Osteoblast (primary cell): ENCODE results near the gene ENPP7. TPM values are rescaled to one million over a fixed set of nuclear protein-coding genes. Genes with fewer than 3 reads are reported as not detected.

Experiments used
- DNase-seq: peaks from one replicate; pipeline ENCODE4 v3.0.0; 2011; ENCODE audit warnings: low spot score, mixed read lengths; ENCODE audit not compliant: insufficient read length; ENCODE audit errors: missing footprints
- H2AFZ ChIP-seq: 2 replicates; pipeline ENCODE4 v1.6.0; 2011; ENCODE audit warnings: mild to moderate bottlenecking, low read length
- H3K27ac ChIP-seq: 2 replicates; pipeline ENCODE4 v1.5.1; 2011; ENCODE audit warnings: mild to moderate bottlenecking, low read depth, low read length, moderate library complexity
- H3K27me3 ChIP-seq: 2 replicates; pipeline ENCODE4 v1.6.0; 2012; ENCODE audit warnings: mild to moderate bottlenecking, control low read depth, inconsistent platforms, low read length, moderate library complexity; ENCODE audit not compliant: insufficient read depth
- H3K36me3 ChIP-seq: 2 replicates; pipeline ENCODE4 v1.5.1; 2011; ENCODE audit warnings: mild to moderate bottlenecking, low read length, control low read depth, moderate library complexity; ENCODE audit not compliant: insufficient read depth
- H3K4me1 ChIP-seq: 2 replicates; pipeline ENCODE4 v1.5.1; 2011; ENCODE audit warnings: mild to moderate bottlenecking, low read length, control low read depth, moderate library complexity; ENCODE audit not compliant: insufficient read depth
- H3K4me2 ChIP-seq: 2 replicates; pipeline ENCODE4 v1.6.0; 2011; ENCODE audit warnings: mild to moderate bottlenecking, low read length; ENCODE audit not compliant: insufficient read depth
- H3K4me3 ChIP-seq: fragments of 200-600 bp; sonication (generic); 3 replicates; pipeline ENCODE4 v1.5.1; 2012; ENCODE audit warnings: mild to moderate bottlenecking, low read length, inconsistent platforms; ENCODE audit not compliant: insufficient read depth
- H3K79me2 ChIP-seq: 2 replicates; pipeline ENCODE4 v1.6.0; 2012; ENCODE audit warnings: mild to moderate bottlenecking, low read length, control low read depth, inconsistent platforms; ENCODE audit not compliant: insufficient read depth
- H3K9me3 ChIP-seq: 2 replicates; pipeline ENCODE4 v1.5.1; 2011; ENCODE audit warnings: low read depth, low read length, control low read depth
- H4K20me1 ChIP-seq: 2 replicates; pipeline ENCODE4 v1.6.0; 2012; ENCODE audit warnings: mild to moderate bottlenecking, low read length, control low read depth; ENCODE audit not compliant: insufficient read depth
- small RNA-seq: library from RNA; depleted of rRNA; stranded (forward); fragments of <200 nt; gene quantifications from one replicate; pipeline ENCODE3, GENCODE V24; 2012
- total RNA-seq: library from RNA; depleted of rRNA; stranded (reverse); fragments of >200 nt; gene quantifications from 2 replicates; pipeline ENCODE4 v1.2.3, GENCODE V29; 2012
- TF ChIP-seq, protein P1 (sequence below): IDR thresholded peaks from 2 replicates; pipeline ENCODE4 v1.5.1; 2011; ENCODE audit warnings: mild to moderate bottlenecking, low read depth, low read length, moderate library complexity; ENCODE audit errors: extremely low read depth

The ENPP7 gene
- total RNA-seq, 1 donor = not detected

DNA sequence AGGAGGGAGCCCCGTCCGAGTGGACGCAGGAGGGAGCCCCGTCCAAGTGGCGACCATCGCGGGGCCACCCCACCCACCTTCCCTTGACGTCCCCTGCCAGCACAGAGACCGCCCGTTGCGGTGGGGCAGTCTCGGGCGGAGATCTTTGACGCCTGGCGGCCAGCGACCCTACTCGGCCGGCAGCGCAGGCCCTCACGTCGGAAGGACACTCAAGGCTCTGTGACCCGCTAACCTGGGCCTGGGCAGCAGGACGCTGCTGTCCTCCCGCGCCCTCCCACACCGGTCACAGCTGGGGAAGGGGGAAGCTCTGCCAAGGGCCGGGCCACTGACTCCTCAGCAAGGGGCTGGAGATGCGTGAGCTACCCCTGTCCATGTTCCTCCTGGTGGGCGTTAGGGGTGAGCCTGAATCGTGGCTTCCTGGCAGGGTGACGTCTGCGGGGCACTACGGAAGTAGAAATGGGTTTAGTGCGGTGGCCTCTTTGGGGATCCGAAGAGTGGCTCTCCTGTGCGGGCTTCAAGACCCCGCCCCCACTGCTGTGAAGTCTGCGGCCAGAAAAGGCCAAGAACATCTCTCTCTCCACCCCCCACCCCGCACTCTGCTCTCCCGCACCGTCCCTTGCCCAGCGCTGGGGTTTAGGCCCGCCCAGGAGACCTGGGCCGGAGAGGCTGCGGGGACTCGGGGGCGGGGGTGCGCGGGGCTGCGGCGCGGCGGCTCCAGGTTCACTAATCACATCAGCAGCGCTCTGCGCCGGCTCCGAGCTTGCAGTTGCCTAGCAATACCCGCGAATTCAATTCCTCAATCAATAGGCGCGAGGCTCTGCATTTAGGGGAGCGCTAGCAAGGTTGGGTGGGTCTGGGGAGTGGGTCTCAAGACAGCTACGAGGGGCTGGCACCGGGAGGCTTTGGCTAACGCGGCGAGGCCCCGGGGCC lies 60.3 kb downstream of the ENPP7 start:
- peaks cover 49% of the 10 kb centered on the region for H3K27me3 ChIP-seq
- H3K4me3 ChIP-seq = no peak overlapping the region
- H3K36me3 ChIP-seq = no peaks in the 10 kb centered on the region
- H4K20me1 ChIP-seq = peaks cover 5% of the 10 kb centered on the region
- no peak overlapping the region for H3K4me2 ChIP-seq
- no peak for DNase-seq
- H3K4me1 ChIP-seq = peaks cover under 1% of the 10 kb centered on the region
- no peaks in the 10 kb centered on the region for H3K9me3 ChIP-seq
- H3K79me2 ChIP-seq = no peaks in the 10 kb centered on the region
- H3K27ac ChIP-seq = no peak overlapping the region
- TF ChIP-seq, protein P1, sequence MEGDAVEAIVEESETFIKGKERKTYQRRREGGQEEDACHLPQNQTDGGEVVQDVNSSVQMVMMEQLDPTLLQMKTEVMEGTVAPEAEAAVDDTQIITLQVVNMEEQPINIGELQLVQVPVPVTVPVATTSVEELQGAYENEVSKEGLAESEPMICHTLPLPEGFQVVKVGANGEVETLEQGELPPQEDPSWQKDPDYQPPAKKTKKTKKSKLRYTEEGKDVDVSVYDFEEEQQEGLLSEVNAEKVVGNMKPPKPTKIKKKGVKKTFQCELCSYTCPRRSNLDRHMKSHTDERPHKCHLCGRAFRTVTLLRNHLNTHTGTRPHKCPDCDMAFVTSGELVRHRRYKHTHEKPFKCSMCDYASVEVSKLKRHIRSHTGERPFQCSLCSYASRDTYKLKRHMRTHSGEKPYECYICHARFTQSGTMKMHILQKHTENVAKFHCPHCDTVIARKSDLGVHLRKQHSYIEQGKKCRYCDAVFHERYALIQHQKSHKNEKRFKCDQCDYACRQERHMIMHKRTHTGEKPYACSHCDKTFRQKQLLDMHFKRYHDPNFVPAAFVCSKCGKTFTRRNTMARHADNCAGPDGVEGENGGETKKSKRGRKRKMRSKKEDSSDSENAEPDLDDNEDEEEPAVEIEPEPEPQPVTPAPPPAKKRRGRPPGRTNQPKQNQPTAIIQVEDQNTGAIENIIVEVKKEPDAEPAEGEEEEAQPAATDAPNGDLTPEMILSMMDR = no peak
- no peak overlapping the region for H2AFZ ChIP-seq

DNA sequence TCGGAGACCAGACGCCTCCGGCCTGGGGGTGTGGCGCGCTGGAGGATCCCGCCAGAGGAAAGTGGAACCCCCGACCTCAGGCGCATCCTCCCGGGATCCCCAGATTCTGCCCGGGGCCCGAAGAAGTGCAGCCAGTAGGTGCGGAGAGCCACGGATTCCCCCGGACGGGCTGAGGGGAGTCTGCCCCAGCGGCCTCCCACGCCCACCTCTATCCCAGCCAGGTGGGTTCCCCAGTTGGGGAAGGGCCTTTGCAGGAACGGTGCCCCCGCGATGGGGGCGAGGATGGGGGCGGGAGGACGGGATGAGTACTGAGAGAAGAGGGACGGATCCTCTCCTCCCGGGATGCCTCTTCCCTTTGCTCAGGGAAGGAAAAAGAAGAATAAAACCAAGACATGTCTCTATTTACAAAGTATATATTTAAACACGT lies 61.0 kb downstream of the ENPP7 start:
- Histone ChIP-seq H4K20me1 (peaks cover 6% of the 10 kb centered on the region), H3K27ac (no peak overlapping the region), H2AFZ (no peak overlapping the region), H3K4me3 (no peak overlapping the region), H3K79me2 (no peaks in the 10 kb centered on the region), H3K4me2 (no peak overlapping the region), H3K36me3 (no peaks in the 10 kb centered on the region), H3K4me1 (peaks cover 5% of the 10 kb centered on the region), H3K9me3 (no peaks in the 10 kb centered on the region), H3K27me3 (peaks cover 49% of the 10 kb centered on the region)
- no peak for DNase-seq
- TF ChIP-seq, protein P1 = no peak

Small RNA genes lying within 50 kb of the gene (small RNA-seq; reads per million reads assigned to genes)
- not detected for gene MIR4739

Other genes starting within 250 kb of the ENPP7 start
- not detected in 2 replicates for gene RBFOX3, start 119.9 kb upstream of the ENPP7 start, total RNA-seq
- gene CBX2, start 47.2 kb downstream of the ENPP7 start, total RNA-seq = 0.88 and 1.1 TPM in 2 replicates
- gene CBX8, start 66.1 kb downstream of the ENPP7 start, total RNA-seq = 2.4 and 3.3 TPM in 2 replicates
- gene CBX4, start 108.5 kb downstream of the ENPP7 start, total RNA-seq = 17.1 and 22.1 TPM in 2 replicates